Neural progenitor cell (in vitro differentiated cells): Measurements from ENCODE around the gene BHLHA9. TPM values are rescaled to one million over a fixed set of nuclear protein-coding genes. Genes with fewer than 3 reads are reported as not detected.

Experiments used
- DNase-seq: peaks from one replicate; pipeline ENCODE4 v3.0.0-alpha.2; 2016; ENCODE audit warnings: low spot score
- H2AFZ ChIP-seq: fragments of 200-600 bp; sonication (generic); replicated peaks from 2 replicates; pipeline ENCODE4 v1.6.1; 2016; ENCODE audit warnings: antibody characterized with exemption
- H3F3A ChIP-seq: fragments of 200-600 bp; sonication (generic); 2 replicates; pipeline ENCODE4 v1.6.1; 2016; ENCODE audit warnings: antibody characterized with exemption, low read depth
- H3K27ac ChIP-seq: fragments of 200-600 bp; sonication (generic); 2 replicates; pipeline ENCODE4 v1.5.1; 2016; ENCODE audit warnings: mild to moderate bottlenecking
- H3K27me3 ChIP-seq: fragments of 200-600 bp; sonication (generic); 2 replicates; pipeline ENCODE4 v1.6.1; 2016; ENCODE audit warnings: mild to moderate bottlenecking, moderate library complexity
- H3K36me3 ChIP-seq: fragments of 200-600 bp; sonication (generic); 2 replicates; pipeline ENCODE4 v1.5.1; 2016
- H3K4me1 ChIP-seq: fragments of 200-600 bp; sonication (generic); 2 replicates; pipeline ENCODE4 v1.6.1; 2016; ENCODE audit warnings: mixed run types
- H3K4me2 ChIP-seq: fragments of 200-600 bp; sonication (generic); 2 replicates; pipeline ENCODE4 v1.6.1; 2016
- H3K4me3 ChIP-seq: fragments of 200-600 bp; sonication (generic); 2 replicates; pipeline ENCODE4 v1.5.1; 2016
- H3K79me2 ChIP-seq: fragments of 200-600 bp; sonication (generic); 2 replicates; pipeline ENCODE4 v1.6.1; 2016; ENCODE audit warnings: low read depth
- H3K9ac ChIP-seq: fragments of 200-600 bp; sonication (generic); 2 replicates; pipeline ENCODE4 v1.6.1; 2016
- H3K9me3 ChIP-seq: fragments of 200-600 bp; sonication (generic); 2 replicates; pipeline ENCODE4 v1.5.1; 2016; ENCODE audit warnings: low read depth
- H4K20me1 ChIP-seq: fragments of 200-600 bp; sonication (generic); 2 replicates; pipeline ENCODE4 v1.6.1; 2016; ENCODE audit warnings: low read depth
- H3K27ac Mint-ChIP-seq: 3 replicates; pipeline ENCODE4 v1.8.0; 2021; ENCODE audit warnings: mixed read lengths
- H3K27me3 Mint-ChIP-seq: 2 replicates; pipeline ENCODE4 v1.8.0; 2022; ENCODE audit warnings: low read depth, mild to moderate bottlenecking, inconsistent platforms, moderate library complexity, mixed read lengths; ENCODE audit not compliant: insufficient read depth
- H3K36me3 Mint-ChIP-seq: 3 replicates; pipeline ENCODE4 v1.8.0; 2021; ENCODE audit warnings: mixed read lengths
- H3K4me1 Mint-ChIP-seq: 3 replicates; pipeline ENCODE4 v1.8.0; 2021; ENCODE audit warnings: mixed read lengths
- H3K4me3 Mint-ChIP-seq: 3 replicates; pipeline ENCODE4 v1.8.0; 2021; ENCODE audit warnings: mild to moderate bottlenecking, moderate library complexity, mixed read lengths
- H3K9me3 Mint-ChIP-seq: 3 replicates; pipeline ENCODE4 v1.8.0; 2020; ENCODE audit warnings: mixed read lengths
- CTCF ChIP-seq: fragments of 200-600 bp; sonication (generic); IDR thresholded peaks from 2 replicates; pipeline ENCODE4 v1.5.1; 2017; ENCODE audit warnings: antibody characterized with exemption, mild to moderate bottlenecking
- EZH2 ChIP-seq: fragments of 200-600 bp; sonication (generic); IDR thresholded peaks from 2 replicates; pipeline ENCODE4 v1.6.1; 2017; ENCODE audit warnings: antibody characterized with exemption, mild to moderate bottlenecking, moderate library complexity
- EZH2phosphoT487 ChIP-seq: fragments of 200-600 bp; sonication (generic); IDR thresholded peaks from 2 replicates; pipeline ENCODE4 v1.6.1; 2017; ENCODE audit warnings: antibody characterized with exemption
- total RNA-seq: library from RNA; depleted of rRNA; stranded (reverse); fragments of >200 nt; gene quantifications from 2 replicates; pipeline ENCODE4 v1.2.3, GENCODE V29; 2015; ENCODE audit warnings: low replicate concordance

BHLHA9 gene
- total RNA-seq, 1 donor from 2014 or later: not detected

GRCh38 chr17:1264196-1264595 is 6.0 kb upstream of the BHLHA9 start:
- H3K4me3 ChIP-seq: no peak overlapping the region
- no peaks in the 10 kb centered on the region for H3K36me3 Mint-ChIP-seq
- TF ChIP-seq EZH2: no peak
- TF ChIP-seq CTCF: no peak
- no peak for TF ChIP-seq EZH2phosphoT487
- H3F3A ChIP-seq: peaks cover 35% of the 10 kb centered on the region
- no peak overlapping the region for H3K4me2 ChIP-seq
- peaks cover 23% of the 10 kb centered on the region for H3K27me3 ChIP-seq
- peaks cover 22% of the 10 kb centered on the region for H3K4me1 Mint-ChIP-seq
- no peaks in the 10 kb centered on the region for H3K9me3 Mint-ChIP-seq
- H3K79me2 ChIP-seq: no peaks in the 10 kb centered on the region
- H3K9ac ChIP-seq: no peak overlapping the region
- peak; percentile 54 for DNase-seq
- H4K20me1 ChIP-seq: no peaks in the 10 kb centered on the region
- H3K27me3 Mint-ChIP-seq: peaks cover 22% of the 10 kb centered on the region
- no peaks in the 10 kb centered on the region for H3K4me1 ChIP-seq
- H2AFZ ChIP-seq: no peak overlapping the region
- no peak overlapping the region for H3K4me3 Mint-ChIP-seq
- H3K27ac Mint-ChIP-seq: no peak overlapping the region
- no peaks in the 10 kb centered on the region for H3K36me3 ChIP-seq
- H3K9me3 ChIP-seq: no peaks in the 10 kb centered on the region
- H3K27ac ChIP-seq: peak overlapping the region; percentile 41

GRCh38 chr17:1267471-1267943 is 2.7 kb upstream of the BHLHA9 start:
- H3K9me3 ChIP-seq: no peaks in the 10 kb centered on the region
- Mint-ChIP-seq H3K4me1 (peaks cover 16% of the 10 kb centered on the region), H3K36me3 (no peaks in the 10 kb centered on the region), H3K27me3 (peaks cover 6% of the 10 kb centered on the region), H3K4me3 (peak overlapping the region; percentile 87), H3K9me3 (no peaks in the 10 kb centered on the region), H3K27ac (peak overlapping the region; percentile 9)
- H3K4me1 ChIP-seq: no peaks in the 10 kb centered on the region
- H3K79me2 ChIP-seq: no peaks in the 10 kb centered on the region
- no peaks in the 10 kb centered on the region for H4K20me1 ChIP-seq
- peak overlapping the region; percentile 77 for H3K4me2 ChIP-seq
- no peaks in the 10 kb centered on the region for H3K36me3 ChIP-seq
- H3F3A ChIP-seq: peaks cover 36% of the 10 kb centered on the region
- H3K4me3 ChIP-seq: peak overlapping the region; percentile 71
- no peaks in the 10 kb centered on the region for H3K27me3 ChIP-seq
- H3K27ac ChIP-seq: no peak overlapping the region
- H3K9ac ChIP-seq: no peak overlapping the region
- no peak for TF ChIP-seq EZH2phosphoT487
- TF ChIP-seq CTCF: no peak
- no peak for TF ChIP-seq EZH2
- peak overlapping the region; percentile 74 for H2AFZ ChIP-seq
- DNase-seq: peak; percentile 50

GRCh38 chr17:1271030-1271423 is 783 bp downstream of the BHLHA9 start:
- peaks cover 16% of the 10 kb centered on the region for H3K4me1 Mint-ChIP-seq
- Histone ChIP-seq H3K4me1 (no peaks in the 10 kb centered on the region), H3K36me3 (no peaks in the 10 kb centered on the region), H3K4me3 (no peak overlapping the region), H4K20me1 (no peaks in the 10 kb centered on the region), H2AFZ (no peak overlapping the region), H3F3A (peaks cover 24% of the 10 kb centered on the region), H3K9me3 (no peaks in the 10 kb centered on the region), H3K27me3 (no peaks in the 10 kb centered on the region), H3K4me2 (no peak overlapping the region), H3K9ac (no peak overlapping the region), H3K27ac (no peak overlapping the region), H3K79me2 (no peaks in the 10 kb centered on the region)
- H3K4me3 Mint-ChIP-seq: no peak overlapping the region
- TF ChIP-seq EZH2phosphoT487 (no peak), EZH2 (no peak), CTCF (no peak)
- peaks cover 22% of the 10 kb centered on the region for H3K27me3 Mint-ChIP-seq
- H3K36me3 Mint-ChIP-seq: no peaks in the 10 kb centered on the region
- no peak for DNase-seq
- H3K9me3 Mint-ChIP-seq: peaks cover 2% of the 10 kb centered on the region
- H3K27ac Mint-ChIP-seq: no peak overlapping the region
